Frontal cortex (tissue), 4 donors: ENCODE data around the gene ANKRD31. TPM values are rescaled to one million over a fixed set of nuclear protein-coding genes. Genes with fewer than 3 reads are reported as not detected.
"Not testable (repeated sequence)": the region's sequence is repeated elsewhere in the genome, so short reads cannot be mapped to it uniquely, and the experiment has no call there.

Experiments used
- DNase-seq, 2 donors: peaks; one replicate each; pipeline ENCODE4 v3.0.0; 2012; ENCODE audit warnings: low spot score in 2 of 2
- FAIRE-seq: peaks from 2 replicates; lab custom pipeline; 2012; peaks lifted over from hg19 to GRCh38; lab: Jason Lieb, UNC
- total RNA-seq: library from RNA; depleted of rRNA; stranded (reverse); fragments of >200 nt; gene quantifications from one replicate; pipeline ENCODE4 v1.2.3, GENCODE V29; 2014
- donor health status: control.
- donor health status: control.
- donor health status: control.

ANKRD31 gene
- total RNA-seq, 1 donor from 2014 or later = 0.82 TPM

DNA sequence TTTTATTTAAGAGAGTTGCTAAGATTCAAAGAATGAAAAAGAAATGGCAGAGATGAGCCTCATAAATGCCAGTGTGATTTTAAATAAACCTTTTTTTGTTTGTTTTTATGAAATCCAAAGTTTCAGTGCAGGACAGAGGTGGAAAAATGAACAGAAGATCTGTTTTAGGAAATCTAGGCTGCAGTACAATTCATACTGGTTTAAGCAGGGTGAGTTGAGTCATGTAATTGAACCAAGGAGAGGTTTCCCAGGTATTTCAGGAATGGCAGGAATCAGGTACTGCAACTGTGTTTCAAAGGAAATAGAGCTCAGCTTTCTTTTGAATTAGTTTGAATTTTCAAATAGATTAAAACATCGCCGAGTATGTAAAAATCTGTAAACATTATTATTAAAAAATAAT, 3.0 kb upstream of the ANKRD31 start:
- FAIRE-seq (no peak), DNase-seq (no peak)

DNA sequence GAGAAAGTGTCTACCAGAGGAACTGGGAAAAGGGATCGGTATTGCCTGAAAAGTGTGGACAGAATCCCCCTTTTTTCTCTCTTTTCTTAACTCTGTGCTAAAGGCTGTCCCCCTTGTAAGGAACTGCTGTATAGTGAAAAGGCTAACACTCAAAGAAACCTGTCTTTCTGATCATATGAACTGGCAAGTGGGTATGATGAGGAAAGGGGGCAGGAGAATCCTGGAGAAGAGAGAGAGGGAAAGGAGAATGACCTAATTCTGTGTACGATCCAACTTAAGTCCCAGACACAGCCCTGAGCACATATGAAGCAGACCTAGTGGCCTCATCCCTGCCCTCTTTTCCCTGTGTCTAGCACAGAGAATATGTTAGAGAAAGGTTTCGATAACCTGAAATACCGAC, 967 bp downstream of the ANKRD31 start:
- FAIRE-seq (no peak), DNase-seq (no peak)

DNA sequence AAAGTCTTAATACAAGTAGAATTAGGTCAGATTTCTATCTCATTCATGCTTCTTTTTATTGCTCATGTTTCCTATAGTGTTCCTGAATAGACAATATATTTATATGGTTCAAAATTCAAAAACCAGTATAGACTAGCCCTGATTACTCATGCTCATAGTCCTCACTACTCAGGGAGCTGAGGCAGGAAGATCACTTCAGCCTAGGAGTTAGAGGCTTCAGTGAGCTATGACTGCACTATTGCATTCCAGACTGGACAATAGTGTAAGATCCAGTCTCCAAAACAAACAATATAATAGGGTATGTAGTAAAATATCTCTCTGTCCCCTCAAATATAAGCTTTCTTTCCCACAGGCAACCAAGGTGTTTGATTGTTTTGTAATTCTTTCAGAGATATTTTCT, 2.4 kb downstream of the ANKRD31 start:
- DNase-seq (no peak), FAIRE-seq (no peak)

DNA sequence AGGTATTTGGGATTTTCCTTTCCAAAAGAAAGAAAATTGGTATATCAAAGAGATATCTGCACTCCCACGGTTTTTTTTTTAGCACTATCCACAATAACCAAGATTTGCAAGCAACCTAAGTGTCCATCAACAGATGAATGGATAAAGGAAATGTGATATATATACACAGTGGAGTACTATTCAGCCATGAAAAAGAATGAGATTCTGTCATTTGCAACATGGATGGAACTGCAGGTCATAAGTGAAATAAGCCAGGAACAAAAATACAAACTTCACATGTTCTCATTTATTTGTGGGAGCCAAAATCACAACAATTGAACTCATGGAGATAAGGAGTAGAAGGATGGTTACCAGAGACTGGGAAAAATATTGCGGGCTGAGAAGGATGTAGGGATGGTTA, 9.8 kb downstream of the ANKRD31 start:
- FAIRE-seq (no peak), DNase-seq (no peak)

DNA sequence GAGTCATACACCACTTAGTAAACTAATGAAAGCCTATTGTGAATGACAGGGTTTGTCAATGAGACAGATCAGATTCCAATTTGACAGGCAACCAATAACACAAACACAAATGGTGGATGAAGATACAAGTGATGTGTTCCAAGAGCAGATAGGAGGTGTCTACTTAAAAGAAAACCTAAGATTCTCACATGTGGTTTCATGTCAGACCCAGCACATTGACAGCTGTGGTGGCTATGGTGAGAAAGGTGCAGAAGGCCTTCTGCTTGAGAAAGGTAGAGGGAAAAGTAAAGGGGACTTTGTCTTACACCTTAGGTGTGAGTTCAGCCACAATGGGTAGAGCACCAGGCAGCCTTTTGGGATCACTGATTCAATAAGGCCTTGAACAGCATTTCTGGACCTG, 11.2 kb downstream of the ANKRD31 start:
- FAIRE-seq = no peak

DNA sequence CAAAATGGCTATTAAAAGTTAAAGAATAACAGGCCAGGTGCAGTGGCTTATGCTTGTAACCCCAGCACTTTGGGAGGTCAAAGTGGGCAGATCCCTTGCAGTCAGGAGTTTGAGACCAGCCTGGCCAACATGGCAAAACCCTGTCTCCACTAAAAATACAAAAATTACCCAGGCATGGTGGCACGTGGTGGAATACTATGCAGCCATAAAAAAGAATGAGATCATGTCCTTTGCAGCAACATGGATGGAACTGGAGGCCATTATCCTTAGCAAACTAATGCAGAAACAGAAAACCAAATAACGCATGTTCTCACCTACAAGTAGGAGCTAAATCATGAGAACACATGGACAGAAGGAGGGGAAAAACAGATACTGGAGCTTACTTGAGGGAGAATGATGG, 15.9 kb downstream of the ANKRD31 start:
- FAIRE-seq, DNase-seq: not testable (repeated sequence)

More for the DNA sequence above, 11.2 kb downstream of the ANKRD31 start:
- DNase-seq = no peak

DNA sequence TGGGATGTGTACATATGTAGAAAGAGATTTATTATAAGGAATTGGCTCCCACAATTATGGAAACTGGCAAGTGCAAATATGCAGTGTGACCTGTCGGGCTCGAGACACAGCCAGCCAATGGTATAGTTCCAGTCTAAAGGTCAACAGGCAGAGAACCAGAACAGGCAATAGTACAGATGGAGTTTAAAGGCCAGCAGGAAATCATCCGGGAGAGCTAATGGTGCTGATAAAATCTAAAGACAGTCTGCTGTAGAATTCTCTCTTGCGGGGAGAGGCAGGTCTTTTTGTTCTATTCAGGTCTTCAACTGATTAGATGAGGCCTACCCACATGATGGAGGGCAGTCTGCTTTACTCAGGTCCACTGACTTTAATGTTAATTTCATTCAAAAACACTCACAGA, 21.8 kb downstream of the ANKRD31 start:
- FAIRE-seq (no peak), DNase-seq (no peak)

DNA sequence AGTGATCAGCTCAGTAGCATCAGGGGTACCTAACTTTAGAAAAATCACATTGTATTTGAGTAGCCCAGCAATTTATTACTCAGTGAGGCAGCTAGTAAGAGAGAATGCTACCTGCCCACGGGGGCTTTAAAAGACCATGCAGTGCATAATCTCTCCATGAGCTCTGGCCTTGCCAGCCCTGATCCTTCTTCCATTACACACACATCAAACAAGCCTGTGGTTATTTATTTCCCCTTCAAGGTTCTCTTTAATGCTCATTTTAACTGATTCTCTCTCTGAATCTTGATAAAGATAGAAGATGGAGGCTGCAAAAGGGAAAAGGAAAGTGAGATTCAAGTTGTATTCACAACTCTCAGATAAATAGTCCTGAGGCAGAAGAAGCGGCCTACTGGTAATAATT, 22.3 kb downstream of the ANKRD31 start:
- no peak for FAIRE-seq
- DNase-seq = no peak

DNA sequence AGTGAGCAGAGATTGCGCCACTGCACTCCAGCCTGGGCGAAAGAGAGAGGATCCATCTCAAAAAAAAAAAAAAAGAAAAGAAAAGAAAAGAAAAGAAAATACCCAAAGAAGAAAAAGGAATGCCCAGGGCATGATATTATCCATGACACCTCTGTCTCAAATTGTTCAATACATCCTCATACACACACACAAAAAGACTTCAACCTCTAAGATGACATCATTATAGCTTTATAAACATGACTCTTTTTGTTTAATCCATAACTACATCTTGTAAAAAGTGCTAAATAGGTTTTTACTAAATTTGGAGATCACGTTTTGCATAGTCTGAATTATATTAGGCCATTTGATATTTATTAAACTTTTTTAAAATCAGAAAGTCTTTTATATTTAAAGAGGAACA, 33.1 kb downstream of the ANKRD31 start:
- no peak for FAIRE-seq
- DNase-seq = no peak

DNA sequence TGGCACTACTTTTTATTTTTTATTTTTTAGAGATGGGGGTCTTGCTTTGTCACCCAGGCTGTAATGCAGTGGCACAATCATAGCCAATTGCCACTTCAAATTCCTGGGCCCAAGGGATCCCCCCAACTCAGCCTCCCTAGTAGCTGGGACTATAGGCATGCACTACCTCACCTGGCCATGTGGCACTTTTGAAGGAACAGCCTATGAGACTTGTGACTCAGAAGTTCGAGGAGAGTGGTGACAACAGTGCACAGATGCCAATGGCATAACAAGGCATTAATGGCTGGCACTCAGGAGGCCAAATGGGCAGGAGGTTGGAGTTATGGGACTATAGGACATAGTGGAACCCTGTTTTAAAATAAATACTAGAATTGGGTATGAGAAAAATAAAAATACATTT, 33.7 kb downstream of the ANKRD31 start:
- FAIRE-seq (no peak), DNase-seq (no peak)

DNA sequence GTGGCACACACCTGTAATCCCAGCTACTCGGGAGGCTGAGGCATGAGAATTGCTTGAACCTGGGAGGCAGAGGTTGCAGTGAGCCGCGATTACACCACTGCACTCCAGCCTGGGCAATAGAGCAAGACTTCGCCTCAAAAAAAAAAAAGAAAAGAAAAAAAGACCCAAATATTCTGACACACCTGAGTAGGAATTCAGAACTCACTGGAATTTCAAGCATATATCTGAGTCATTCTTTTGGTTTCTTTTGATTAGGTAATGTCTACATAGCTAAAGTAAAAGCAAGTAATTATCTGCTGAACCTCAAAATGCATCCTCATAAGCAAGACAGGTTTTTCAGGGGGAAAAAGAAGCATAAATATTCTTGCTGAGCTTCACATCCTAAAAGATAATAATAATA, 35.9 kb downstream of the ANKRD31 start:
- DNase-seq = no peak
- no peak for FAIRE-seq

DNA sequence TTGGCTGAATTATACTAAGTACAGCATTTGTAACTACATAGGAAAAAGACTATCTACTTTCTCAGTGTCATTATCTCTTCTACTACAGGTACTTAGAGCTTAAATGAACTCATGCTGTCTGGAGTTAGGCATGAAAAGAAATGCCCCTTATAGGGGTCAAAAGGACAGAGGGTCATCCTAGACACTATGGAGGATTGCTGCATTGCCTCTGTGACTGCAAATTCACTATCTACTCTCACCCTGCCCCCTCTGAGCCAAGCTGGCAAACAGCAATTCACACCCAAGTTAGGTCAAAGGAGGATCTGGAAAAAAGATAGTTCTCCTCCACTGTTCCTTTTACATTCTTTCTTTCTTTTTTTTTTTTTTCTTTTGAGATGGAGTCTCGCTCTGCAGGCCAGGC, 36.7 kb downstream of the ANKRD31 start:
- DNase-seq (no peak), FAIRE-seq (no peak)

DNA sequence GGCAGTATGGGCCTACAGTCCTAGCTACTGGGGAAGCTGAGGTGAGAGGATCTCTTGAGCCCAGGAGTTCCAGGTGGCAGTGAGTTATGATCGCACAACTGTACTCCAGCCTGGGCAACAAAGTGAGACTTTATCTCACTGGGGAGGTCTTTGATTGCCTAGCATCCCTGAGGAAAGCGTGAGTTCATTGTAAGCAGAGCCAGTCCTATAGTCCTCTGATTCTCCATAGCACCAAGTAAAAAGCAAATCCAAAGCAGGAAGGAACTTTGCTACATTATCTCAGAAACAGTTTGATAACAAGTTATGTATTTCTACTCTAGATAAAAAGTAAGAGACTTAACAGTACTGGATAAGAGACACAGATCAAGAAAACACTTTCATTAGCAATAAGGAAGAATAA, 37.6 kb downstream of the ANKRD31 start:
- FAIRE-seq (no peak), DNase-seq (no peak)

DNA sequence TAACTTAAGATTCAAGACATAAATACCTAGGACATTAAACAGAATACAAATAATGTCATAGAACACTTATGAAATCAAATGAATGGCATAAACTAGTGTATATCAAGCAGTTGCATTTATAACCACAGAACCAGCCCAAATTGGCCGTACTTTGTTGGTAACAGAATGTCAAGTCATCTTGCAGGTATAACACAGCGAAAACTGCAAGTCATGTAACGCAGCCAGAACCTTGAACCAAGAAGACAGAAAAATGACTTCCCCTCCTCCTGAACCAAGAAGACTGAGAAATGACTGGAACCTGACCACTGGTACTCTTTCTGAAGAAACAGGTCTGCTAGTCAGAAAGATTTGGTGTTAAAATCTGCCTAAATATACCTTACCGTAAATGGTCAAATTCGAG, 38.9 kb downstream of the ANKRD31 start:
- DNase-seq (no peak), FAIRE-seq (no peak)

DNA sequence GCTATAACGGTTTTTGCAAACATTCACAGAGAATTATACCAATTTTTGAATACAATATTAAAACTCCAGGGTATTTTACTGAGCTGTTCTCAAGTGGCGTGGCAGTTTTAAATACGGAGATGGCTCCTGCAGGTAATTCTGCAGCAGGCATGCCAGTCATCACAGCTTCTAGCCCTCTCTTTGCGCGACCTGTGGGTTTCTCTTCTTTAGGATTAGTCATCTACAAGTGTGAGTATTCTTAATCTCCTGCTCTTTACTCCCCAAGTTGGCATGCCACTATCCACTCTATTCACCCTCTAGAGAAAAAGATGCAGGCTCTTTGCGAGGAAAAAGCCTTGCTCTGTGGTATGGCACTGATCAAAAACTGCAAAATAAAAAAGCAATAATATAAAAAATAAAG, 43.9 kb downstream of the ANKRD31 start:
- DNase-seq (no peak), FAIRE-seq (no peak)

DNA sequence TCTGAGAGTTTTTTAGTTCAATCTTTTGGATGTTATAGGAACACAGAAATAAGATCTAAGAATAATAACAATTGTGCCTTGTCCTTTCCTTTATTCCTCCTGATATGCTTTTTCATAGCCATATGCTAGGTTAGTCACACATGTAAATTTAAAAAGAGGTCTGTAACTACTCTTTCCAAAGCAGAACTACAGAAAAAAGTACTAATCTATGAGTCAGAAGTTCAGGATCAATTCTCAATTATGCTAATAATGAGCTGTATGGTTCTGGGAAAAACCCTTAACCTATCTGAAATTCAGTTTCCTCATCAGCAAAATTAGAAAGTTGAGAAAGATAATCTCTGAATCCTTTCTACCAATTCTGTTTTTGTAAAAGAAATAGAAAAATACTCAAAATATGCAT, 44.4 kb downstream of the ANKRD31 start:
- FAIRE-seq (no peak), DNase-seq (no peak)

DNA sequence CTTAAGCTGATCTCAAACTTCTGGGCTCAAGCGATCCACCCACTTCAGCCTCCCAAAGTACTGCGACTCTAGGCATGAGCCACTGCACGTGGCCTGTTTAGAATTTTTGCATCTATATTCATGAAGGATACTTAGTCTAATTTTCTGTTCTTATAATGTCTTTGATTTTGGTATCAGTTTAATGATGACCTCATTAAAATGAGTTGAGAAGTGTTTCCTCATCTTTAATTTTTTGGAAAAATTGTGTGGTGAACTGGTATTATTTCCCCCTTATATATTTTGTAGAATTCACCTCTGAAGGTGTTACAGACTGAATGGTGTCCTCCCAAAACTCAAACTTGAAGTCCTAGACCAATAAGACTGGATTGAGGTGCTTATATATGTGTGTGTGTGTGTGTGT, 46.5 kb downstream of the ANKRD31 start:
- DNase-seq = no peak
- FAIRE-seq = no peak

DNA sequence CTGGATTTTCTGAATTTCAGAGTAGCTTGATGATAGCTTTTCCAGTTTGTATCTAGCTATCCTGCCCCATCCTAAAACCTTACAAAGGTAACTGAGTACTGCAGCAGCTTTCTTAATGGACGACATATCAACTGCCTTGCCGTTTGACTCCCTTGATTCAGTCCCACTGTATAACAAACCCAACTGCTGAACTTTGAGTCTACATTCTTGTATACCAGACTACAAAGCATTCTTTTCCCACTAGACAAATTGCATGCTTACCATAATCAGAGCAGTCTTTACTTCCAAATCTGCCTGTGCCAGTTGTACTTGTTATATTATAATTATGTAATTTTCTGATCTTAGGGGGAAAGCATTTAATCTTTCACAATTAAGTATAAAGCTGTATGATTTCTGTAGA, 47.3 kb downstream of the ANKRD31 start:
- DNase-seq (no peak), FAIRE-seq (no peak)

DNA sequence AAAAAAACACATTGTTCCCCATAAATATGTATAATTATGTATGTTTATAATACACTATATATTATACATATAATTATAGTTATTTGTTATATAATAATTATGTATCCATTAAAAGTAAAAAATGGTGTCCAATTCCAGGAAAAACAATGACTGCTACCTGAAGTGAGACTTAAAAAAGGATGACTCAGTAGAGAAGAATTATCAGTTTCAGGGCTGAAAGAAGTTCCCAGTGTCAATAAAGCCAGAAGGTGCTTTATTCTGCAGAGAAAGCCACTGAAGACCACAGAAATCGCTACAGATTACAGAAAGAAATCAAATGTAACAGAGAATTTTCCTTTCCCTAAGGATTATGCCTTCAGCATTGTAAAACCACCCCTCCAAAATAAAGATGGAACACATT, 50.9 kb downstream of the ANKRD31 start:
- FAIRE-seq (no peak), DNase-seq (no peak)

DNA sequence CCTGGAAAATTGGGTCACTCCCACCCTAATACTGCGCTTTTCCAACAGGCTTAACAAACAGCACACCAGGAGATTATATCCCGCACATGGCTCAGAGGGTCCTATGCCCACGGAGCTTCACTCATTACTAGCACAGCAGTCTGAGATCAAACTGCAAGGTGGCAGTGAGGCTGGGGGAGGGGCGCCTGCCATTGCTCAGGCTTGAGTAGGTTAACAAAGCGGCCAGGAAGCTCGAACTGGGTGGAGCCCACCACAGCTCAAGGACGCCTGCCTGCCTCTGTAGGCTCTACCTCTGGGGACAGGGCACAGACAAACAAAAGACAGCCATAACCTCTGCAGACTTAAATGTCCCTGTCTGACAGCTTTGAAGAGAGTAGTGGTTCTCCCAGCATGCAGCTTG, 60.7 kb downstream of the ANKRD31 start:
- not testable (repeated sequence) for DNase-seq, FAIRE-seq

DNA sequence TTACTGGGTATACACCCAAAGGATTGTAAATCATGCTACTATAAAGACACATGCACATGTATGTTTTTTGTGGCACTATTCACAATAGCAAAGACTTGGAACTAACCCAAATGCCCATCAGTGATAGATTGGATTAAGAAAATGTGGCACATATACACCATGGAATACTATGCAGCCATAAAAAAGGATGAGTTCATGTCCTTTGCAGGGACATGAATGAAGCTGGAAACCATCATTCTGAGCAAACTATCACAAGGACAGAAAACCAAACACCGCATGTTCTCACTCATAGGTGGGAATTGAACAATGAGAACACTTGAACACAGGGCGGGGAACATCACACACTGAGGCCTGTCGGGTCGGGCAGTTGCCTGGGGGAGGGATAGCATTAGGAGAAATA, 61.8 kb downstream of the ANKRD31 start:
- not testable (repeated sequence) for DNase-seq, FAIRE-seq

DNA sequence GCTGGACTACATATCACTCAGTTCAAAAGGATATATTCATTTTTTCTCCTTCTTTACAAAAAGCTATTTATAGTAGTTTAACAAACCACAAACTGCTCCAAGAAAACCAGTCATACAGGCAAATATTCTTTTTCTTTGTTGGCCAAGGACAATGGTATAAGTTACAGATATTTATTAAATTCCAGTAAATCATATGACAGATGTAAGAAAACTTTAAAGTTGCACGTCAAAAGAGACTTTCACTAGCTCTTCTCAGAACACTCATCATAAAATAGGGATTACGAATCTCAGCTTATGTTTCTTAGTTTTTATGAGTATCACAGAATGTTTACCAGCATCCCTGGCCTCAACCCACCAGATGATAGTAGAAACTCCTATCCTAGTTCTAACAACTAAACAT, 67.2 kb downstream of the ANKRD31 start:
- FAIRE-seq = no peak
- DNase-seq = no peak
